Lung (tissue), 12 donors: Measurements from ENCODE around the gene NRG4. TPM values are rescaled to one million over a fixed set of nuclear protein-coding genes. Genes with fewer than 3 reads are reported as not detected.

ENCODE experiments used
- ATAC-seq: fragments of 200-7000 bp; cut with Tn5 transposase; one replicate; pipeline ENCODE4 v1.9.1; 2020; ENCODE audit warnings: moderate number of reproducible peaks; ENCODE audit not compliant: insufficient read depth, low FRiP score
- DNase-seq, 3 donors: peaks; one replicate each; pipeline ENCODE4 v3.0.0-alpha.2; 2013 to 2017
- H3K27ac ChIP-seq, 2 donors: one replicate each; pipeline ENCODE4 v1.5.1; 2013; ENCODE audit warnings: mild to moderate bottlenecking in 2 of 2, moderate library complexity in 2 of 2, control low read depth in 1 of 2, inconsistent platforms in 1 of 2, low read depth in 1 of 2, low read length in 1 of 2
- H3K27me3 ChIP-seq, 3 donors: one replicate each; pipeline ENCODE4 v1.5.1; 2013; ENCODE audit warnings: low read length in 2 of 3; ENCODE audit not compliant: control insufficient read depth in 3 of 3, insufficient read depth in 3 of 3
- H3K36me3 ChIP-seq, 4 donors: one replicate each; pipeline ENCODE4 v1.5.1; 2013; ENCODE audit warnings: low read length in 4 of 4, mild to moderate bottlenecking in 1 of 4, moderate library complexity in 1 of 4; ENCODE audit not compliant: control insufficient read depth in 4 of 4, insufficient read depth in 4 of 4
- H3K4me1 ChIP-seq, 5 donors: one replicate each; pipeline ENCODE4 v1.5.1; 2013; ENCODE audit warnings: low read length in 5 of 5, mild to moderate bottlenecking in 2 of 5, moderate library complexity in 1 of 5; ENCODE audit not compliant: control insufficient read depth in 5 of 5, insufficient read depth in 5 of 5
- H3K4me3 ChIP-seq: one replicate; pipeline ENCODE4 v1.5.1; 2013; ENCODE audit warnings: mild to moderate bottlenecking, control low read depth, moderate library complexity
- H3K9ac ChIP-seq, 2 donors: one replicate each; pipeline ENCODE4 v1.5.1; 2013; ENCODE audit warnings: low read length in 2 of 2, control low read depth in 1 of 2; ENCODE audit not compliant: insufficient read depth in 1 of 2
- H3K9me3 ChIP-seq, 4 donors: one replicate each; pipeline ENCODE4 v1.5.1; 2013; ENCODE audit warnings: low read length in 3 of 4, mild to moderate bottlenecking in 1 of 4, moderate library complexity in 1 of 4; ENCODE audit not compliant: control insufficient read depth in 4 of 4, insufficient read depth in 3 of 4
- CTCF ChIP-seq: IDR thresholded peaks from 2 replicates; pipeline ENCODE4 v1.5.1; 2012; ENCODE audit warnings: mild to moderate bottlenecking; ENCODE audit errors: control extremely low read depth, extremely low read depth
- WGBS, 2 donors: extraction: QIAGEN DNeasy Blood & Tissue Kit; methylation state at CpG; one replicate each; pipeline ENCODE4 v1.1.7; 2013; 5-methylcytosine and 5-hydroxymethylcytosine counted together
- polyA plus RNA-seq, 2 donors: library from polyadenylated mRNA; stranded (reverse); fragments of 200-250 nt; gene quantifications; one replicate each; pipeline ENCODE4 v1.2.1, GENCODE V29; 2013
- total RNA-seq, 2 donors: library from RNA; depleted of rRNA in 1 of 2; stranded (reverse); fragments of >200 nt in 1 of 2; gene quantifications; one replicate each; pipeline ENCODE4 v1.2.1, GENCODE V29; 2014 to 2021
- donor health status: control.
- donor health status: control.
- donor health status: Bipolar disorder and iron deficiency.
- donor health status: healthy.
- donor health status: DM: yes; HTN: yes; CAD: no.

The NRG4 gene
- total and polyA plus RNA-seq, 4 donors = 0.65 to 4.8 (median 2.7) TPM

GRCh38 chr15:76003364-76003763, 8.9 kb downstream of the NRG4 start:
- Histone ChIP-seq H3K9ac (no peak overlapping the region), H3K4me3 (no peak overlapping the region), H3K36me3 (no peaks in the 10 kb centered on the region), H3K27ac (no peak overlapping the region), H3K9me3 (no peaks in the 10 kb centered on the region), H3K4me1 (no peaks in the 10 kb centered on the region), H3K27me3 (no peaks in the 10 kb centered on the region)
- ATAC-seq (no peak), DNase-seq (no peak)
- no peak for TF ChIP-seq CTCF

GRCh38 chr15:75995611-75996010, 16.6 kb downstream of the NRG4 start:
- H3K27ac ChIP-seq = no peak overlapping the region
- no peaks in the 10 kb centered on the region for H3K27me3 ChIP-seq
- no peak for TF ChIP-seq CTCF
- no peak for DNase-seq
- peaks cover 0 to 2% (median 0%) of the 10 kb centered on the region in 4 donors for H3K9me3 ChIP-seq
- H3K36me3 ChIP-seq = no peaks in the 10 kb centered on the region
- no peak overlapping the region for H3K4me3 ChIP-seq
- H3K4me1 ChIP-seq = no peaks in the 10 kb centered on the region
- no peak for ATAC-seq
- 89 to 98% methylated on average over 1 of the region's 1 CpG for WGBS, 2 donors
- no peak overlapping the region for H3K9ac ChIP-seq

GRCh38 chr15:75994220-75994619, 18.0 kb downstream of the NRG4 start:
- peaks cover 0 to 2% (median 0%) of the 10 kb centered on the region in 4 donors for H3K9me3 ChIP-seq
- H3K9ac ChIP-seq = no peak overlapping the region
- WGBS, 2 donors = 92 to 100% methylated on average over 1 of the region's 1 CpG
- DNase-seq (no peak), ATAC-seq (no peak)
- no peak overlapping the region for H3K27ac ChIP-seq
- H3K4me3 ChIP-seq = no peak overlapping the region
- H3K36me3 ChIP-seq = no peaks in the 10 kb centered on the region
- no peaks in the 10 kb centered on the region for H3K4me1 ChIP-seq
- TF ChIP-seq CTCF = no peak
- H3K27me3 ChIP-seq = no peaks in the 10 kb centered on the region

- Histone ChIP-seq H3K4me1 (no peaks in the 10 kb centered on the region), H3K36me3 (no peaks in the 10 kb centered on the region), H3K27me3 (no peaks in the 10 kb centered on the region), H3K9ac (no peak overlapping the region), H3K9me3 (peaks cover 0 to 2% (median 0%) of the 10 kb centered on the region in 4 donors), H3K4me3 (no peak overlapping the region), H3K27ac (no peak overlapping the region)
- ATAC-seq (no peak), DNase-seq (no peak)
- no peak for TF ChIP-seq CTCF
Observed at GRCh38 chr15:75992897-75993296, 19.3 kb downstream of the NRG4 start.
